Testis (tissue), 3 donors: ENCODE data around the gene ABL2. TPM values are rescaled to one million over a fixed set of nuclear protein-coding genes. Genes with fewer than 3 reads are reported as not detected.

Experiments
- DNase-seq: peaks from one replicate; pipeline ENCODE4 v3.0.0-alpha.2; 2019
- H3K27ac ChIP-seq, 2 donors: fragments of 200-600 bp; sonication (generic); one replicate each; pipeline ENCODE4 v1.5.1; 2019
- H3K27me3 ChIP-seq: fragments of 200-600 bp; sonication (generic); one replicate; pipeline ENCODE4 v1.5.1; 2019
- H3K36me3 ChIP-seq: fragments of 200-600 bp; sonication (generic); one replicate; pipeline ENCODE4 v1.5.1; 2017; ENCODE audit warnings: low read depth; ENCODE audit errors: missing control alignments
- H3K4me1 ChIP-seq: fragments of 200-600 bp; sonication (generic); one replicate; pipeline ENCODE4 v1.5.1; 2019
- H3K4me3 ChIP-seq, 2 donors: fragments of 200-600 bp; sonication (generic); one replicate each; pipeline ENCODE4 v1.5.1; 2017 to 2019
- H3K9me3 ChIP-seq: fragments of 200-600 bp; sonication (generic); one replicate; pipeline ENCODE4 v1.5.1; 2017
- CTCF ChIP-seq, 3 experiments: fragments of 450-650 bp in 2 of 3; fragments of 200-600 bp in 1 of 3; sonication (generic) in 1 of 3; IDR thresholded peaks; one replicate each; pipeline ENCODE4 v1.5.1; 2016 to 2019; ENCODE audit warnings: antibody characterized with exemption in 3 of 3, mild to moderate bottlenecking in 2 of 3, moderate library complexity in 1 of 3
- POLR2A ChIP-seq: fragments of 450-650 bp; IDR thresholded peaks from one replicate; pipeline ENCODE4 v1.6.1; 2017; ENCODE audit warnings: antibody characterized with exemption, mild to moderate bottlenecking, moderate library complexity
- WGBS, 2 donors: methylation state at CpG; one replicate each; pipeline ENCODE4 v1.1.5; 2018; 5-methylcytosine and 5-hydroxymethylcytosine counted together
- intact Hi-C: fragments of 100-400 bp; cut with DNase I; formaldehyde crosslinking; loops from one replicate; pipeline ENCODE4 v1.15.1; 2023; ENCODE audit warnings: low total_unique reads
- polyA plus RNA-seq: library from polyadenylated mRNA; stranded (reverse); fragments of 350-450 nt; fragmentation: Illumina TruSeq; extraction: RNeasy Lipid Tissue Mini Kit (QIAGEN cat#74804); gene quantifications from one replicate; pipeline ENCODE4 v1.2.3, GENCODE V29; 2014; ENCODE audit warnings: low read depth, low replicate concordance; ENCODE audit not compliant: insufficient read depth
- total RNA-seq, 2 donors: library from RNA; depleted of rRNA; stranded (reverse); fragments of >200 nt; gene quantifications; one replicate each; pipeline ENCODE4 v1.2.3, GENCODE V29; 2016

Gene ABL2
- total and polyA plus RNA-seq, 3 donors from 2014 or later, result 12.4 to 22.9 (median 21.9) TPM

- Histone ChIP-seq H3K36me3 (no peaks in the 10 kb centered on the region), H3K9me3 (no peaks in the 10 kb centered on the region), H3K4me1 (no peaks in the 10 kb centered on the region), H3K4me3 (no peak overlapping the region), H3K27ac (no peak overlapping the region), H3K27me3 (no peaks in the 10 kb centered on the region)
- WGBS, 2 donors, result 86 to 96% methylated on average over 4 of the region's 4 CpGs
- intact Hi-C loops, result no loop called here
- TF ChIP-seq POLR2A, result no peak
- no peak for TF ChIP-seq CTCF (IDR thresholded peaks at IDR 0.05)
- no peak for DNase-seq
Observed at GRCh38 chr1:179101566-179101965, 127.9 kb downstream of the ABL2 start.

GRCh38 chr1:179099891-179100290, 129.6 kb downstream of the ABL2 start:
- Histone ChIP-seq H3K27me3 (no peaks in the 10 kb centered on the region), H3K9me3 (no peaks in the 10 kb centered on the region), H3K4me1 (no peaks in the 10 kb centered on the region), H3K27ac (no peak overlapping the region), H3K4me3 (no peak overlapping the region), H3K36me3 (no peaks in the 10 kb centered on the region)
- DNase-seq, result no peak
- intact Hi-C loops, result no loop called here
- WGBS, 2 donors, result 97% methylated on average over 4 of the region's 4 CpGs
- TF ChIP-seq POLR2A, result no peak
- no peak for TF ChIP-seq CTCF (IDR thresholded peaks at IDR 0.05)

GRCh38 chr1:179095924-179096323, 133.6 kb downstream of the ABL2 start:
- intact Hi-C loops, result no loop called here
- no peak for TF ChIP-seq CTCF (IDR thresholded peaks at IDR 0.05)
- no peak for TF ChIP-seq POLR2A
- H3K27me3 ChIP-seq, result no peaks in the 10 kb centered on the region
- no peaks in the 10 kb centered on the region for H3K36me3 ChIP-seq
- H3K9me3 ChIP-seq, result no peaks in the 10 kb centered on the region
- no peak for DNase-seq
- H3K4me1 ChIP-seq, result peaks cover 10% of the 10 kb centered on the region
- whole genome bisulfite sequencing, 2 donors, result 84 to 86% methylated on average over 3 of the region's 3 CpGs
- no peak overlapping the region for H3K27ac ChIP-seq
- H3K4me3 ChIP-seq, result no peak overlapping the region

GRCh38 chr1:179095377-179095776, 134.1 kb downstream of the ABL2 start:
- peaks cover 15% of the 10 kb centered on the region for H3K4me1 ChIP-seq
- DNase-seq, result no peak
- H3K27me3 ChIP-seq, result no peaks in the 10 kb centered on the region
- TF ChIP-seq CTCF (IDR thresholded peaks at IDR 0.05) (no peak), POLR2A (no peak)
- H3K4me3 ChIP-seq, result no peak overlapping the region
- intact Hi-C loops, result no loop called here
- WGBS, 2 donors, result 79 to 84% methylated on average over 4 of the region's 4 CpGs
- no peak overlapping the region for H3K27ac ChIP-seq
- H3K36me3 ChIP-seq, result no peaks in the 10 kb centered on the region
- no peaks in the 10 kb centered on the region for H3K9me3 ChIP-seq

GRCh38 chr1:179094818-179095217, 134.7 kb downstream of the ABL2 start:
- no peak for DNase-seq
- Histone ChIP-seq H3K9me3 (no peaks in the 10 kb centered on the region), H3K27ac (no peak overlapping the region), H3K36me3 (no peaks in the 10 kb centered on the region), H3K4me1 (peaks cover 21% of the 10 kb centered on the region), H3K4me3 (no peak overlapping the region), H3K27me3 (no peaks in the 10 kb centered on the region)
- intact Hi-C loops, result no loop called here
- WGBS, 2 donors, result 48 to 73% methylated on average over 4 to 5 of the region's 5 CpGs
- no peak for TF ChIP-seq POLR2A
- no peak for TF ChIP-seq CTCF (IDR thresholded peaks at IDR 0.05)
